Suprapubic skin (tissue), 4 donors: Measurements from ENCODE around the gene RSAD2. TPM values are rescaled to one million over a fixed set of nuclear protein-coding genes. Genes with fewer than 3 reads are reported as not detected.

Experiments used
- DNase-seq, 2 donors: peaks; one replicate each; pipeline ENCODE4 v3.0.0-alpha.2; 2019; ENCODE audit warnings: low spot score in 2 of 2
- H3K27ac ChIP-seq: fragments of 200-600 bp; sonication (generic); one replicate; pipeline ENCODE4 v1.5.1; 2019
- H3K27me3 ChIP-seq: fragments of 200-600 bp; sonication (generic); one replicate; pipeline ENCODE4 v1.5.1; 2019
- H3K36me3 ChIP-seq: fragments of 200-600 bp; sonication (generic); one replicate; pipeline ENCODE4 v1.5.1; 2019
- H3K4me1 ChIP-seq: fragments of 200-600 bp; sonication (generic); one replicate; pipeline ENCODE4 v1.5.1; 2019
- H3K4me3 ChIP-seq: fragments of 200-600 bp; sonication (generic); one replicate; pipeline ENCODE4 v1.5.1; 2019; ENCODE audit warnings: mild to moderate bottlenecking
- H3K9me3 ChIP-seq: fragments of 200-600 bp; sonication (generic); one replicate; pipeline ENCODE4 v1.5.1; 2019
- CTCF ChIP-seq, 2 donors: fragments of 200-600 bp in 1 of 2; fragments of 450-650 bp in 1 of 2; sonication (generic) in 1 of 2; IDR thresholded peaks; one replicate each; pipeline ENCODE4 v1.5.1; 2016 to 2019; ENCODE audit warnings: antibody characterized with exemption in 2 of 2, mild to moderate bottlenecking in 1 of 2, moderate library complexity in 1 of 2
- EP300 ChIP-seq: sonication (generic); formaldehyde crosslinking; IDR thresholded peaks from one replicate; pipeline ENCODE4 v1.6.1; 2017; ENCODE audit warnings: antibody characterized with exemption
- POLR2A ChIP-seq, 2 donors: fragments of 450-650 bp; IDR thresholded peaks; one replicate each; pipeline ENCODE4 v1.6.1; 2017; ENCODE audit warnings: antibody characterized with exemption in 2 of 2, mild to moderate bottlenecking in 2 of 2, moderate library complexity in 2 of 2
- POLR2AphosphoS5 ChIP-seq, 3 donors: sonication (generic); formaldehyde crosslinking; IDR thresholded peaks; one replicate each; pipeline ENCODE4 v1.6.1; 2017; ENCODE audit warnings: antibody characterized with exemption in 3 of 3
- WGBS: methylation state at CpG from one replicate; pipeline ENCODE4 v1.1.5; 2018; 5-methylcytosine and 5-hydroxymethylcytosine counted together
- total RNA-seq, 4 donors: library from RNA; depleted of rRNA; stranded (reverse); fragments of >200 nt; gene quantifications; one replicate each; pipeline ENCODE4 v1.1.0, GENCODE V29; 2016

RSAD2 gene
- 1 to 10 TPM in 1 of 4 donors, under 1 TPM in 1, not detected in 2; 0.24 to 1.5 TPM for total RNA-seq

- no peak for DNase-seq
- Histone ChIP-seq H3K4me1 (peaks cover 12% of the 10 kb centered on the region), H3K27me3 (no peaks in the 10 kb centered on the region), H3K4me3 (peak within 1 kb of the TSS; percentile 48), H3K27ac (no peak within 1 kb of the TSS), H3K36me3 (no peaks in the 10 kb centered on the region), H3K9me3 (no peaks in the 10 kb centered on the region)
- 30% methylated on average over 10 of the region's 10 CpGs for whole genome bisulfite sequencing
- no peak for TF ChIP-seq CTCF (IDR thresholded peaks at IDR 0.05)
- TF ChIP-seq EP300, result no peak
- no peak for TF ChIP-seq POLR2AphosphoS5 (IDR thresholded peaks at IDR 0.05)
- TF ChIP-seq POLR2A (IDR thresholded peaks at IDR 0.05), result no peak
Measured at GRCh38 chr2:6877402-6878304, at the start of gene RSAD2. RSAD2 (plus strand) TSS chr2:6877777; CDS start chr2:6877801, 24 bp downstream.

- no peak overlapping the region for H3K27ac ChIP-seq
- TF ChIP-seq POLR2AphosphoS5 (IDR thresholded peaks at IDR 0.05) (no peak), EP300 (no peak), CTCF (IDR thresholded peaks at IDR 0.05) (peak in 1 of 2 donors; percentile 5), POLR2A (IDR thresholded peaks at IDR 0.05) (no peak)
Measured at GRCh38 chr2:6828299-6828584, 49.3 kb upstream of the RSAD2 start.

GRCh38 chr2:6831229-6831628 lies 46.3 kb upstream of the RSAD2 start:
- no peak for DNase-seq
- peaks cover 19% of the 10 kb centered on the region for H3K4me1 ChIP-seq
- no peak overlapping the region for H3K27ac ChIP-seq
- TF ChIP-seq POLR2AphosphoS5 (IDR thresholded peaks at IDR 0.05) (no peak), EP300 (no peak), POLR2A (IDR thresholded peaks at IDR 0.05) (no peak), CTCF (IDR thresholded peaks at IDR 0.05) (no peak)
- H3K9me3 ChIP-seq, result peaks cover 15% of the 10 kb centered on the region
- H3K4me3 ChIP-seq, result no peak overlapping the region
- WGBS, result 80% methylated on average over 1 of the region's 1 CpG
- H3K27me3 ChIP-seq, result no peaks in the 10 kb centered on the region
- no peaks in the 10 kb centered on the region for H3K36me3 ChIP-seq

More at GRCh38 chr2:6828299-6828584, 49.3 kb upstream of the RSAD2 start:
- H3K4me3 ChIP-seq, result no peak overlapping the region
- peaks cover 10% of the 10 kb centered on the region for H3K9me3 ChIP-seq
- WGBS, result 8% methylated on average over 2 of the region's 2 CpGs
- H3K4me1 ChIP-seq, result peaks cover 19% of the 10 kb centered on the region
- no peak for DNase-seq
- no peaks in the 10 kb centered on the region for H3K36me3 ChIP-seq
- H3K27me3 ChIP-seq, result no peaks in the 10 kb centered on the region

GRCh38 chr2:6832596-6833299 lies 44.8 kb upstream of the RSAD2 start:
- WGBS, result 69% methylated on average over 2 of the region's 2 CpGs
- no peaks in the 10 kb centered on the region for H3K36me3 ChIP-seq
- H3K4me3 ChIP-seq, result no peak overlapping the region
- no peaks in the 10 kb centered on the region for H3K27me3 ChIP-seq
- H3K27ac ChIP-seq, result no peak overlapping the region
- H3K9me3 ChIP-seq, result peaks cover 15% of the 10 kb centered on the region
- no peak for DNase-seq
- TF ChIP-seq EP300 (no peak), POLR2A (IDR thresholded peaks at IDR 0.05) (no peak), POLR2AphosphoS5 (IDR thresholded peaks at IDR 0.05) (no peak), CTCF (IDR thresholded peaks at IDR 0.05) (no peak)
- H3K4me1 ChIP-seq, result peaks cover 8% of the 10 kb centered on the region

GRCh38 chr2:6833300-6833604 lies 44.3 kb upstream of the RSAD2 start:
- Histone ChIP-seq H3K9me3 (peaks cover 15% of the 10 kb centered on the region), H3K27me3 (no peaks in the 10 kb centered on the region), H3K36me3 (no peaks in the 10 kb centered on the region), H3K27ac (no peak overlapping the region), H3K4me3 (no peak overlapping the region), H3K4me1 (peaks cover 3% of the 10 kb centered on the region)
- WGBS, result 94% methylated on average over 2 of the region's 2 CpGs
- DNase-seq, result no peak
- TF ChIP-seq POLR2AphosphoS5 (IDR thresholded peaks at IDR 0.05) (no peak), POLR2A (IDR thresholded peaks at IDR 0.05) (no peak), EP300 (no peak), CTCF (IDR thresholded peaks at IDR 0.05) (no peak)
